GM19395 (cell line): ENCODE measurements around the gene PDE2A.
"Not testable (repeated sequence)": the region's sequence is repeated elsewhere in the genome, so short reads cannot be mapped to it uniquely, and the experiment has no call there.

Experiments
- ATAC-seq: cut with Tn5 transposase; IDR thresholded peaks from one replicate; pipeline ENCODE4 v1.9.1; 2021; ENCODE audit warnings: mild to moderate bottlenecking, moderate library complexity; ENCODE audit not compliant: unreplicated experiment

The PDE2A gene

DNA sequence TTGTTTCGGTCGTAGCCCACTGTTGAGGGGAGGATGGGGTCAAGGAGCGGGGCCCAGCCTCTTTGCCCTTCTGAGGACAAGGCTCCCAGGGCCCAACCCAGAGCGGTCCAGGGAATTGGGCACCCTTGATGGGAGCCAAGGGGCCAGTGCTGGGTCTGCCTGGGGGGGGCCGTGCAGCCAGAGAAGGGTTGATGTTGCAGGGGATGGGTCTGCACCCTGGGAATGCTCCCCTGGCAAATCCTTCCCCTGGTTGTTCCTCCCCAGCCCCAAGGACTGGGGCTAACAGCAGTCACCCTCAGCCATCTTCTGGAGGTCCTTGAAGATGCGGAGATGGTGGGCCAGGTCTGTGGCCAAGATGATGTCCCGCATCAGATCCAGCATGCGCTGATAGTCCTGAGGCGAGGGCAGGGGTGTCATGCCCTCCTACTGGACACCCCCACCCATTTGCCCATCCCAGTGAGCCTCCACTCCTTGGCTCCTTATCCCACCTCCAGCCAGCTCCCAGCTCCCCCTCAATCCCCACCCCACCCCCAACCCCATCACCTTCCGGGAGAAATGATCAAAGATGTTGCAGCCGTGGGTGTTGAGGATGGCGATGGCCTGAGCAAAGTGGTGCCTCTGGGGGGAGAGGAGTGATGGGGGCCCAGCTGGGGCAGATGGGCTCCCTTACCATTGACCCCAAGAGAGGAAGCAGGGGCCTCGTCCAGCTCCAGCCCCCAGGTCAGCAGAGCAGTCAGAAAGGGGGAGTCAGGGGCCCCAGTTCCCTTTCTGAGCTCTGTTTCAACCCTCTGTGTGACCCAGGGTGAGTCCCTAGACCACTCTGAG, 95.0 kb downstream of the PDE2A start:
- no peak for ATAC-seq

GRCh38 chr11:72578566-72578965, 95.7 kb downstream of the PDE2A start:
- ATAC-seq: no peak

DNA sequence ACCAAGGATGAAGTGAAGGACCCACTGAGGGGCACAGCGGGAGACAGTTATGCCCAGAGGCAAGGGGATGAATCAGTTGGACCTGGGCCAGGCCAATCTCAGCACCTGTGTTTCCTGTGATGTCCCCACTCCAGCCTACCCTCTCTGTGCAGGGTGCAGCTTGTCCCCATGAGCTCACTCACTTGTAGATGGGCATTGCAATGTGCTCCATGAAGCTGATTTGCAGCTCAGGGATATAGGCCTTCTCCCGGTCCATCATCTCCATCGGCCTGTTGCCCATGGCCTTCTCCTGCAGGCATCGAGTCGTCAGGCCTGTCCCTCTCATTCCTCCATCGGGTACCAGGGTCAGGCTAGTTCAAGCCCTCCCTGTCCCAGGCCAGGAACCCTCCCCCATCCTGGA, 96.2 kb downstream of the PDE2A start:
- ATAC-seq: no peak

GRCh38 chr11:72577271-72577721, 96.9 kb downstream of the PDE2A start:
- no peak for ATAC-seq

DNA sequence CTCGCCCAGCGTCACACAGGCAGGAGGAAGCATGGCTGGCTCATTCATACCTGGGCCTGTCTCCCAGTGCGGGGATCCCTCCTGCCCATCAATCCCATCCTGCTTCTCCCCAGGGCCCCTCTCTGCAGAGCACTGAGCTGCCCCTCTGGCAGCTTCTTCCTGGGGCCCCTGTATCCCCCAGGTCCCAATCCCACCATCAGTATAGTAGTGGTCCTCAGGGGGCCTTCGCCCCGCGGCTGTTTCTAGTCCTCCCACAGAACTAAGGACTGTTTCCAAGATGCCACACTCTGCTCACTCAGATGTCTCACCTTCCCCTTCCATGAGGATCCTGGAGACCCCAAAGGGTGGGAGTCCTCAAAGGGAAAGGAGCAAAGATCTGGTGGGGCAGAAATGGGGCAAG, 97.6 kb downstream of the PDE2A start:
- ATAC-seq: no peak

DNA sequence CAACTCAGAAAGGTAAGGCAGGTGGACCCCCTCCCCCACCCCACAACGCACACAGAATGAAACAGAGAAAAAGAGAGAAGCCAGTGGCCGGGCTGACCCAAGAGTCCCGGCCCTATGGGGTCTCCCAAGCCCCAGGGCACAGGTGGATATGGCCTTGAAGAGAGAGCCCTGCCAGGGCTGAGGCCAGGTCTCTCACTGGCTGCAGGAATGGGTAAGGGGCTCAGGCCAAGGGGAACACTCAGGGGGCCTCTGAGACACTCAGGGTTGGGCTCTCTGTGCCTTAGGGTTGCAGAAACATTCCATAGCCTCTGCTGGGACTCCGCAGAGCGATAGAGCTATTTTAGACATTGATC, 98.0 kb downstream of the PDE2A start:
- ATAC-seq: no peak

GRCh38 chr11:72575533-72576242, 98.5 kb downstream of the PDE2A start:
- ATAC-seq: no peak

GRCh38 chr11:72574548-72575460, 99.4 kb downstream of the PDE2A start:
- ATAC-seq: no peak

DNA sequence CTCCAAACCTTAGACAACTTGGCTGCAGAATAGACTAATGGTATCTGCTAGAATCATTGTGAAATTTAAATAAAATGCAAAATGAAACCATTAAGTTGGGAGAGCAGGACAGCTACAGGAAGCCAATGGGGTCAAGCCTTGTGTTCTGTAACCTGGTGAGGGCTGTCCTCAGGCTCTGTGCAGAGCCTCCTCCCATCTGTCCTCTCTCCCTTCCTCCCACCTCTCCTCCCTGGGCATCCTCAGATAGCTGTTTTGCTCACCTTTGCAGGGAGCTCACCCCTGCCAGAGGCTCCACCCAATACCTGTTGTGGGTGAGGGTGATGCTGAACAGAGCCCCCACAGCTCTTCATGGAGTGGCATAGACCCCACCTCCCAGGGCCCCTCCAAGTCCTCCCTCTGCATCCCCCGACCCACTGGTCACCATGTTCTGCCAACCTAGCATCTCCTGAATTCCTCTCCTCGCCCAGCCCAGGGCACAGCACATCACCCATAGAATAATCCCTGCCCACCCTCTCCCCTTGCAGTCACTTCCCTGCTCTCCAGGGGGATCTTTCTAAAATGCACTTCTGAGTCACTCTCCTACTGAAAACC, 100.3 kb downstream of the PDE2A start:
- no peak for ATAC-seq

- ATAC-seq: no peak
Observed at GRCh38 chr11:72573072-72573854, 101.0 kb downstream of the PDE2A start.

DNA sequence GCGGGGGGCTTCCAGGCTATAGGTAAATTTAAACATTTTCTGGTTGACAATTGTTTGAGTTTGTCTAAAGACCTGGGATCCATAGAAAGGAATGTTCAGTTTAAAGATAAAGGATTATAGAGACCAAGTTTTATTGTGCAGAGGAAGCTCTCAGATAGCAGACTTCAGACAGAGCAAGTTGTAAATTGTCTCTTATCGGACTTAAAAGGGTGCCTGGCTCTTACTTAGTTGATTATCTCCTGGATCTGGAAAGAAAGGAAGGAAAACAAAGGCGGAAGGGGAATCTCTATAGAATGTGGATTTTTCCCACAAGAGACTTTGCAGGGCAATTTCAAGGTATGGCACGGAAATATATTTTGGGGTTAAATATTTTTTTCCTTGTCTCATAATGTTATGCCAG, 101.7 kb downstream of the PDE2A start:
- not testable (repeated sequence) for ATAC-seq

DNA sequence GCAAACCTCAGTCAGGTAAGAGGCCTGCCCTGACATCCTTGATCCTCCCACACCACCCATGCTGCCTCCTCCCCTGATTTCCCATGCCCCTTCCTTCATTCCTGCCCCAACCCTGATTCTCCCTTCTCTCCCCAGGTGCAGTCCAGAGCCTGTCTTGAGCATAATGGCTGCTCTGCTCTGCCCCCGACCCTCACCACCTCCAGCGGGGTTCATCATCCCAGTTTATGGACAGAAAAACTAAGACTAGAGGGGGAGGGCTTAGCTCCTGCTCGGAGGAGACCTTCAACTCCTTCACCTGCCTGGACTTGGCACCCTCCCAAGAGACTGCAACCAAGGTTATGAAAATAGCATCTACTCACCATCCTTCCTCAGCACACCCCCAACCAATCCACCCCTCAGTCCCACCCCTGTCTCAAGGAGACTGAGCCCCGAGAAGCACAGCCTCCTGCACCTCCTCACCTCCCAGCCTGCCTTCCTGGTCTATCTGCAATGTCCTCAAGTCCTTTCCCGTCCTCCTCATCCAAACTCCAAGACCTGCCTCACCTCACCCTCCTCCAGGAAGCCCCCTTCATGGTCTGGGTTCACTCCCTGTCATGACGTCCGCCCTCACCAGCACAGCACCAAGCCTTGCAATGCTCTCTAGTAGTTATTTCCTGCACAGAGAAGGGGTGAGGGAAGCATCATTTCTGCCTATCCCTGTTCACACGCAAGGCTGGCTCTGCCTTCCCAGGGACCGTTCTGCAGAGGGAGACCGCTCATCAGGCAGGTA, 103.1 kb downstream of the PDE2A start:
- ATAC-seq: no peak

GRCh38 chr11:72569966-72570892, 104.0 kb downstream of the PDE2A start:
- no peak for ATAC-seq

DNA sequence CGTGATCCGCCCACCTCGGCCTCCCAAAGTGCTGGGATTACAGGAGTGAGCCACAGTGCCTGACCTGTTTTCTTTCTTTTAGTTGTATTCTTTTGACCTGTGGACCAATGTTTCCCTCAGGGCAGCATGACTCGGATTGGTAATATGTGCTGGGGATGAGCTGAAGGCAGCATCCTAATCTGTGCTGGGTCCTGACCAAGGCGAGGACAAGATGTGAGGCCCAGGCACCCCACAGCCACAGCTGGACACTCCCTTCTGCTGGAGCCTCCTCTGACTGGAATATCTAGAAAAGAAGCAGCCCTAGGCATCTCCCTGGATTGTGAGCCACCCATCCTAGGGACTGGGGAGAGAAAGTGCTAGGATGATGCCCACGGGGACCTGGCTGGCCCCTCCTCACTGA, 105.4 kb downstream of the PDE2A start:
- no peak for ATAC-seq

DNA sequence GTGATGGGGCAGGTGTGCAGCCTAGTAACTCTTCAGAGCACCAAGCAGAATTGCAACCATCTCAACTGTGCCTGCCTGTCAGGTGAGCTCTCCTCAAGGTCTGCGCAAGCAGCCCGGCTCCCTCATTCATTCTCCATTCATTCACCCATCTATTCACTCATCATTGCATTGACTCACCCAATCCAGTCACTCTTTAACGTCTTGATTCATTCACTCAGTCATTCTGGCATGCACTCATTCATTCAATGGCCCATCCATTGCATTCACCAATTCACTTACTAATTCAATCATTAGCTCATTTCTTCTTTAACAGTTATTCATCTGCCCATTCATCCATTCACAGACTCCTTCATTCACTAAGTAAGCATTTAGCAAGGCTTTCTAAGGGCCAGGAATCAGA, 111.8 kb downstream of the PDE2A start:
- no peak for ATAC-seq

DNA sequence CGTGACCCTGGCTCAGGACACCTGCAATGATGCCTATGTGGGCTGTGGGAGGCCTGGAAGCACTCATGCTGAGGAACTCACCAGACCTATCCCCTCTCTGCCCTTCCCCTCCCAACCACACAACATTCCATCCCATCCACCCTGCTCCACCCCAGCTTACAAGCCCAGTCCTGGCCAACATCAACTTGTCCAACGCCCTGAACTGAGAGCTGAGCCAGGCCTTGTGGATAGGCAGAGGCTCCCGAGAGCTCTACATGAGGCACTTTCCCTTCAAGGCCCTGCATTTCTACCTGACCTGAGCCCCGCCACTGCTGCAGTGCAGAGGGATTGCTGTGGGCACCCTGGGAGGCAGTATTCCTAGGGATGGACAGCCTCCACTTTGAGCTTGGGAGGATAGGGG, 112.4 kb downstream of the PDE2A start:
- ATAC-seq: no peak

- not testable (repeated sequence) for ATAC-seq
Observed at GRCh38 chr11:72560864-72561263, 113.4 kb downstream of the PDE2A start.

DNA sequence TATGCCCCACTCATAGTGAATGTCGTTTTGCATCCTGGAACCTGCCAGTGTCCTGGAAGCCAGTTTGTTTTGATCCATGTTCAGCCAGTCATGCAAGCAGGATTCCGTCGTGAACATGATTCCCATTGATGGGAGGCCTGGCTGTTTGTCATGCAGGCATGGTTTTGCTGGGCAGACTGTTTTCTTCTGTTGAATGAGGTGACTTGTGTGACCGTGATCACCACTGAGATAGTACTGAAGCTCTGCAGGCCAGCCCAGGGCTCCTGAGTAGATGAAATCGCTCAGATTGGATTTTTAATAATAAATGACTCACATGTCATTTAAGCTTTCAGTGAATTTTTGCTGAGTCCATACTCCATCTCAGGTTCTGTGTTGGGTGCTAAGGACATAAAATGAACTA, 117.8 kb downstream of the PDE2A start:
- ATAC-seq: no peak
